MCF 10A (cell line): ENCODE results near the gene MTHFR. TPM values are rescaled to one million over a fixed set of nuclear protein-coding genes. Genes with fewer than 3 reads are reported as not detected.

Source experiments
- BruUV-seq: library from RNA; stranded (reverse); fragments of 400-500 nt; replicated peaks from 2 replicates; lab custom pipeline; 2021; lab: Mats Ljungman, UMichigan
- CTCF ChIA-PET: fragments of 300-600 bp; sonication (Branson Sonifier 250); formaldehyde crosslinking; extraction: SDS; loops from one replicate; lab custom pipeline; 2021; ENCODE audit warnings: antibody characterized with exemption, inconsistent platforms; lab: Yijun Ruan, JAX
- POLR2A ChIA-PET: fragments of 300-600, 350-650 bp; sonication (Branson Sonifier 250); formaldehyde crosslinking; extraction: SDS; loops from one replicate; lab custom pipeline; 2020; ENCODE audit warnings: antibody characterized with exemption, inconsistent platforms; lab: Yijun Ruan, JAX
- DNase-seq: peaks from one replicate; pipeline ENCODE4 v3.0.0-alpha.2; 2018; ENCODE audit not compliant: unreplicated experiment
- H3K27ac Mint-ChIP-seq: one replicate; pipeline ENCODE4 v1.8.0; 2022; ENCODE audit warnings: mild to moderate bottlenecking, low read depth, mixed read lengths; ENCODE audit not compliant: unreplicated experiment
- H3K27me3 Mint-ChIP-seq: one replicate; pipeline ENCODE4 v1.8.0; 2022; ENCODE audit warnings: mixed read lengths; ENCODE audit not compliant: insufficient read depth, unreplicated experiment
- H3K36me3 Mint-ChIP-seq: one replicate; pipeline ENCODE4 v1.8.0; 2022; ENCODE audit warnings: mild to moderate bottlenecking, moderate library complexity, mixed read lengths; ENCODE audit not compliant: insufficient read depth, unreplicated experiment
- H3K4me1 Mint-ChIP-seq: one replicate; pipeline ENCODE4 v1.8.0; 2022; ENCODE audit warnings: mixed read lengths; ENCODE audit not compliant: insufficient read depth, unreplicated experiment
- H3K4me3 Mint-ChIP-seq: one replicate; pipeline ENCODE4 v1.8.0; 2022; ENCODE audit warnings: mild to moderate bottlenecking, moderate library complexity, mixed read lengths; ENCODE audit not compliant: unreplicated experiment
- H3K9me3 Mint-ChIP-seq: one replicate; pipeline ENCODE4 v1.8.0; 2022; ENCODE audit warnings: mixed read lengths; ENCODE audit not compliant: unreplicated experiment
- intact Hi-C: fragments of 100-400 bp; cut with micrococcal nuclease; formaldehyde crosslinking; loops from 2 replicates; pipeline ENCODE4 v1.14.1; 2022
- total RNA-seq: library from RNA; stranded (reverse); gene quantifications from 2 replicates; pipeline ENCODE4 v1.2.3, GENCODE V29; 2022
- TF ChIP-seq, protein P1 (sequence below): fragments of 200-600 bp; IDR thresholded peaks from one replicate; pipeline ENCODE4 v1.8.0; 2022; ENCODE audit warnings: antibody characterized with exemption, mild to moderate bottlenecking; ENCODE audit not compliant: unreplicated experiment

MTHFR gene
- total RNA-seq, 1 experiment from 2014 or later, result 14.0 TPM

- Mint-ChIP-seq H3K36me3 (no peaks in the 10 kb centered on the region), H3K4me1 (peaks cover under 1% of the 10 kb centered on the region), H3K27me3 (no peaks in the 10 kb centered on the region), H3K27ac (no peak overlapping the region), H3K4me3 (no peak overlapping the region), H3K9me3 (no peaks in the 10 kb centered on the region)
- TF ChIP-seq, protein P1, sequence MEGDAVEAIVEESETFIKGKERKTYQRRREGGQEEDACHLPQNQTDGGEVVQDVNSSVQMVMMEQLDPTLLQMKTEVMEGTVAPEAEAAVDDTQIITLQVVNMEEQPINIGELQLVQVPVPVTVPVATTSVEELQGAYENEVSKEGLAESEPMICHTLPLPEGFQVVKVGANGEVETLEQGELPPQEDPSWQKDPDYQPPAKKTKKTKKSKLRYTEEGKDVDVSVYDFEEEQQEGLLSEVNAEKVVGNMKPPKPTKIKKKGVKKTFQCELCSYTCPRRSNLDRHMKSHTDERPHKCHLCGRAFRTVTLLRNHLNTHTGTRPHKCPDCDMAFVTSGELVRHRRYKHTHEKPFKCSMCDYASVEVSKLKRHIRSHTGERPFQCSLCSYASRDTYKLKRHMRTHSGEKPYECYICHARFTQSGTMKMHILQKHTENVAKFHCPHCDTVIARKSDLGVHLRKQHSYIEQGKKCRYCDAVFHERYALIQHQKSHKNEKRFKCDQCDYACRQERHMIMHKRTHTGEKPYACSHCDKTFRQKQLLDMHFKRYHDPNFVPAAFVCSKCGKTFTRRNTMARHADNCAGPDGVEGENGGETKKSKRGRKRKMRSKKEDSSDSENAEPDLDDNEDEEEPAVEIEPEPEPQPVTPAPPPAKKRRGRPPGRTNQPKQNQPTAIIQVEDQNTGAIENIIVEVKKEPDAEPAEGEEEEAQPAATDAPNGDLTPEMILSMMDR, result peak; percentile 87
- ChIA-PET CTCF (interaction anchor here (0.6 to 2.1 kb wide), 14 partner anchors 10 to 920 kb away, joined by 3 to 9 read pairs (median 4); partner anchors contain the start of gene CLCN6), POLR2A (interaction anchor here (0.6 to 8.7 kb wide), 4 partner anchors 13 to 48 kb away, joined by 3 to 87 read pairs (median 5); partner anchors contain the start of genes CLCN6 and MTHFR)
- no TSS peak for BruUV-seq
- intact Hi-C loops, result no loop called here
- peak; percentile 69 for DNase-seq
Observed at GRCh38 chr1:11784993-11785769, 20.6 kb downstream of the MTHFR start.

DNA sequence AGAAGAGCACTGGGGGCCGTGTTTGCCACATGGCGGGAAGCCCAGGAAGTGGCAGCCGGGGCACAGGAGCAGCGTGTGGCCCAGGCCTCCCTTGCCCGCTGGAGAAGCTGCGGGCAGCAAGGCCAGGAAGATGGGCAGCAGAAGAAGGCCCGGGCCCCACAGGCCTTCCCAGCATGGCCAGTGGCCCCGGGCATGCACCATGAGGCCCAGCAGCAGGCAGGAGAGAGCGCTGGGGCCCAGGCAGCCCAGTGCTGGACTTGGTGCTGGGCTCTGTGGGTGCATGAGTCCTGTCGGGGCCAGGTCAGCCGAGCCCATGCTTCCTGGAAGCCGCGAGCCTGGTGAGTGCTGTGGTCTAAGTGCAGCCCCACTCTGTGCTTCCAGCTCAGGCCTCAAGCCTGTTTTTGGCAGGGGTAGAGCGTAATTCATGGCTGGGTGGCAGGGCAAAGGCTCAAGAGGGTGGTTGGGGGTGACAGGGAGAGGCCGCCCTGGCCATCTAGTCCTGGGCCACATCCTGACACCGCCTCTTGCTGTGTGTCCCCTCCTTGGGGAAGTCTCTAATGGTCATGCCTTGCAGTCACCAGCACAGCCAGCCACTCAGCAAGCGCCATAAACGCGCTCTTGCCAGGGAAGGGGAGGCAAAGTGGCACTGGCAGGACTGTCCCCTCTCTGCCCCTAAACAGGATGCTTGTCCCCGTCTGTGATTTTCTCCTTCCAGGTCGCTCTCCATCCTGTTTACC lies 21.3 kb downstream of the MTHFR start:
- Mint-ChIP-seq H3K4me3 (no peak overlapping the region), H3K27ac (no peak overlapping the region)
- BruUV-seq, result no TSS peak

GRCh38 chr1:11783556-11783955 lies 22.2 kb downstream of the MTHFR start:
- Mint-ChIP-seq H3K27ac (no peak overlapping the region), H3K4me1 (no peaks in the 10 kb centered on the region), H3K27me3 (no peaks in the 10 kb centered on the region), H3K36me3 (no peaks in the 10 kb centered on the region), H3K4me3 (no peak overlapping the region), H3K9me3 (no peaks in the 10 kb centered on the region)
- intact Hi-C loops, result no loop called here
- TF ChIP-seq, protein P1, result no peak
- POLR2A ChIA-PET, result interaction anchor here (0.7 kb wide), 1 partner anchor 23 kb away, joined by 3 read pairs; the partner anchor contains the start of gene CLCN6
- no TSS peak for BruUV-seq
- CTCF ChIA-PET, result no interaction called here
- no peak for DNase-seq

More for the DNA sequence above, 21.3 kb downstream of the MTHFR start:
- intact Hi-C loops, result no loop called here
- Mint-ChIP-seq H3K36me3 (no peaks in the 10 kb centered on the region), H3K9me3 (no peaks in the 10 kb centered on the region), H3K4me1 (no peaks in the 10 kb centered on the region), H3K27me3 (no peaks in the 10 kb centered on the region)
- TF ChIP-seq, protein P1, result no peak
- DNase-seq, result no peak
- POLR2A ChIA-PET, result interaction anchor here (1.0 to 8.7 kb wide), 2 partner anchors 19 to 47 kb away, joined by 3 to 87 read pairs; no protein-coding TSS in a partner anchor
- CTCF ChIA-PET, result interaction anchor here (0.6 to 2.1 kb wide), 8 partner anchors 9 to 763 kb away, joined by 3 to 8 read pairs (median 4); partner anchors contain the start of gene CLCN6
